HepG2 (cell line): ENCODE measurements around the gene ALOXE3. TPM values are rescaled to one million over a fixed set of nuclear protein-coding genes. Genes with fewer than 3 reads are reported as not detected.

Source experiments
- ATF5 ChIP-seq: sonication (generic); formaldehyde crosslinking; IDR thresholded peaks from 2 replicates; pipeline ENCODE4 v1.4.0; 2020; ENCODE audit warnings: mild to moderate bottlenecking, low read depth, missing genetic modification reagents
- DNMT3B ChIP-seq: conservative IDR thresholded peaks from 2 replicates; pipeline ENCODE4 v1.6.1; 2016; ENCODE audit warnings: missing biosample characterization, control low read depth
- FOXA1 ChIP-seq, 2 experiments: fragments of 450-650 bp in 1 of 2; sonication (generic) in 1 of 2; formaldehyde crosslinking in 1 of 2; IDR thresholded peaks; 2 replicates each; pipeline versions ENCODE4 v1.4.0 to v1.6.1; 2016 to 2020; ENCODE audit warnings: missing genetic modification reagents in 1 of 2
- HDAC1 ChIP-seq: sonication (generic); formaldehyde crosslinking; IDR thresholded peaks from 2 replicates; pipeline ENCODE4 v1.5.1; 2020; ENCODE audit warnings: mild to moderate bottlenecking, missing genetic modification reagents
- MNT ChIP-seq: fragments of 450-650 bp; IDR thresholded peaks from 2 replicates; pipeline ENCODE4 v1.6.1; 2016
- NR2F2 ChIP-seq: IDR thresholded peaks from 2 replicates; pipeline ENCODE4 v1.6.1; 2012; ENCODE audit warnings: low read depth, inconsistent platforms, borderline replicate concordance
- NR2F6 ChIP-seq, 2 experiments: IDR thresholded peaks; 2 replicates each; pipeline ENCODE4 v1.6.1; 2016; ENCODE audit warnings: antibody characterized with exemption in 1 of 2, mild to moderate bottlenecking in 1 of 2
- ONECUT2 ChIP-seq: sonication (generic); formaldehyde crosslinking; IDR thresholded peaks from 2 replicates; pipeline ENCODE4 v1.4.0; 2020; ENCODE audit warnings: missing genetic modification reagents
- PATZ1 ChIP-seq: sonication (generic); formaldehyde crosslinking; IDR thresholded peaks from 2 replicates; pipeline ENCODE4 v1.4.0; 2020; ENCODE audit warnings: missing genetic modification reagents
- PHF21A ChIP-seq: sonication (generic); formaldehyde crosslinking; IDR thresholded peaks from 2 replicates; pipeline ENCODE4 v1.5.0; 2020; ENCODE audit warnings: mild to moderate bottlenecking, missing genetic modification reagents
- PRPF4 ChIP-seq: fragments of 200-400 bp; formaldehyde crosslinking; IDR thresholded peaks from 2 replicates; pipeline ENCODE4 v1.6.1; 2016; ENCODE audit warnings: low read length, low read depth; ENCODE audit not compliant: poor library complexity, severe bottlenecking
- RARG ChIP-seq: sonication (generic); formaldehyde crosslinking; IDR thresholded peaks from 2 replicates; pipeline ENCODE4 v1.4.0; 2020; ENCODE audit warnings: low read depth, mild to moderate bottlenecking, missing genetic modification reagents
- SAP130 ChIP-seq: IDR thresholded peaks from 2 replicates; pipeline ENCODE4 v1.6.1; 2016; ENCODE audit warnings: low read depth
- SOX5 ChIP-seq: IDR thresholded peaks from 2 replicates; pipeline ENCODE4 v1.6.1; 2016; ENCODE audit warnings: borderline replicate concordance
- SOX6 ChIP-seq, 2 experiments: fragments of 450-650 bp in 1 of 2; sonication (generic) in 1 of 2; formaldehyde crosslinking in 1 of 2; IDR thresholded peaks; 2 replicates each; pipeline versions ENCODE4 v1.4.0 to v1.6.1; 2017 to 2020; ENCODE audit warnings: antibody characterized with exemption in 1 of 2, mild to moderate bottlenecking in 1 of 2, missing genetic modification reagents in 1 of 2
- ZBTB7B ChIP-seq: sonication (generic); formaldehyde crosslinking; IDR thresholded peaks from 2 replicates; pipeline ENCODE4 v1.4.0; 2020; ENCODE audit warnings: missing genetic modification reagents
- ZMYM2 ChIP-seq: sonication (generic); formaldehyde crosslinking; IDR thresholded peaks from 2 replicates; pipeline ENCODE4 v1.8.0; 2022; ENCODE audit warnings: mild to moderate bottlenecking, missing genetic modification reagents
- ZNF362 ChIP-seq: sonication (generic); formaldehyde crosslinking; IDR thresholded peaks from 2 replicates; pipeline ENCODE4 v1.4.0; 2020; ENCODE audit warnings: missing genetic modification reagents, mild to moderate bottlenecking, borderline replicate concordance
- ZNF431 ChIP-seq: sonication (generic); formaldehyde crosslinking; IDR thresholded peaks from 2 replicates; pipeline ENCODE4 v1.9.0; 2022; ENCODE audit warnings: missing genetic modification reagents, low read depth, mild to moderate bottlenecking, borderline replicate concordance
- ZNF770 ChIP-seq: sonication (generic); formaldehyde crosslinking; IDR thresholded peaks from 2 replicates; pipeline ENCODE4 v1.5.0; 2020; ENCODE audit warnings: mild to moderate bottlenecking, missing genetic modification reagents
- polyA plus RNA-seq, 8 experiments: library from polyadenylated mRNA; depleted of rRNA in 3 of 8; stranded (reverse) in 7 of 8; unstranded in 1 of 8; fragments of >200 nt; fragmentation: Illumina TruSeq in 4 of 8; extraction: Trizol in 4 of 8; gene quantifications; 2 replicates each; pipeline versions ENCODE4 v1.2.1 to v1.2.3, GENCODE V29; 2011 to 2016; ENCODE audit warnings: low read depth in 4 of 8, missing spikeins in 1 of 8, mixed read lengths in 1 of 8; ENCODE audit not compliant: insufficient read depth in 1 of 8
- total RNA-seq, 5 experiments: library from RNA; depleted of rRNA; stranded (reverse); fragments of >200 nt; fragmentation: Illumina TruSeq; extraction: Trizol; gene quantifications; 2 replicates each; pipeline ENCODE4 v1.2.3, GENCODE V29; 2016; ENCODE audit warnings: low read depth in 1 of 5

ALOXE3 gene
- total and polyA plus RNA-seq, 2 of the 13 experiments (the other 11 are each of a cell fraction or from before 2014, with no cell fraction given), result 0.07 TPM; not detected in 1

GRCh38 chr17:8163978-8164814 lies 45.9 kb upstream of the ALOXE3 start (continued):
- TF ChIP-seq NR2F6 (IDR thresholded peaks at IDR 0.05), result peak; percentile 42
- TF ChIP-seq NR2F6 (CRISPR knock-in tag; IDR thresholded peaks at IDR 0.05), result peak; percentile 62
- TF ChIP-seq ZNF770 (CRISPR knock-in tag), result 0 out of 2 replicates have a peak, but pooled peaks have one; percentile 56
- peak; percentile 94 for TF ChIP-seq PATZ1 (CRISPR knock-in tag)
- TF ChIP-seq ZBTB7B, result peak; percentile 71
- TF ChIP-seq ONECUT2, result no peak
- 0 out of 2 replicates have a peak, but pooled peaks have one; percentile 35 for TF ChIP-seq NR2F2
- TF ChIP-seq PHF21A (CRISPR knock-in tag), result peak; percentile 67
- TF ChIP-seq RARG (CRISPR knock-in tag), result no peak
- 0 out of 2 replicates have a peak, but pooled peaks have one; percentile 17 for TF ChIP-seq ZMYM2 (CRISPR knock-in tag)
- peak; percentile 60 for TF ChIP-seq HDAC1 (CRISPR knock-in tag)
- TF ChIP-seq ATF5, result no peak
- TF ChIP-seq SOX6 (IDR thresholded peaks at IDR 0.05), result no peak
- peak; percentile 63 for TF ChIP-seq SOX6 (CRISPR knock-in tag; IDR thresholded peaks at IDR 0.05)
- peak; percentile 55; the same call in 1 of the 2 replicates for TF ChIP-seq DNMT3B (CRISPR knock-in tag)
- no peak for TF ChIP-seq FOXA1 (IDR thresholded peaks at IDR 0.05)
- 0 out of 2 replicates have a peak, but pooled peaks have one; percentile 18 for TF ChIP-seq FOXA1 (CRISPR knock-in tag; IDR thresholded peaks at IDR 0.05)
- peak; percentile 48 for TF ChIP-seq PRPF4
- 0 out of 2 replicates have a peak, but pooled peaks have one; percentile 22 for TF ChIP-seq ZNF431
- TF ChIP-seq SAP130 (CRISPR knock-in tag), result peak; percentile 63
- peak; percentile 59; the same call in 1 of the 2 replicates for TF ChIP-seq ZNF362 (CRISPR knock-in tag)
- TF ChIP-seq MNT, result no peak
- TF ChIP-seq SOX5 (CRISPR knock-in tag), result peak; percentile 17; the same call in 1 of the 2 replicates
